Measurements from ENCODE around the gene CCDC142.

CCDC142 gene

GRCh38 chr2:74524005-74524404 lies 41.2 kb upstream of the CCDC142 start:
- no peak for TF ChIP-seq CTCF (IDR thresholded peaks at IDR 0.05; ENCODE audit: low read depth, low read length, missing control alignments)
- Histone ChIP-seq H3K27me3 (replicated peaks) (peaks cover 9% of the 10 kb centered on the region), H3K36me3 (replicated peaks) (peaks cover 17% of the 10 kb centered on the region), H3K27ac (no peak overlapping the region), H3K4me3 (ENCODE audit: low read depth, low read length) (no peak overlapping the region)
- in situ Hi-C loops (cut with HindIII; ENCODE audit: low pct_ligation_motif_present, low sequenced_read_pairs): no loop called here
- DNase-seq: no peak

GRCh38 chr2:74522516-74522915 lies 39.7 kb upstream of the CCDC142 start:
- DNase-seq: no peak
- Histone ChIP-seq H3K4me3 (ENCODE audit: low read depth, low read length) (no peak overlapping the region), H3K36me3 (replicated peaks) (peaks cover 17% of the 10 kb centered on the region), H3K27ac (no peak overlapping the region), H3K27me3 (replicated peaks) (peaks cover 11% of the 10 kb centered on the region)
- in situ Hi-C loops (cut with HindIII; ENCODE audit: low pct_ligation_motif_present, low sequenced_read_pairs): no loop called here
- no peak for TF ChIP-seq CTCF (IDR thresholded peaks at IDR 0.05; ENCODE audit: low read depth, low read length, missing control alignments)

GRCh38 chr2:74516650-74517049 lies 33.9 kb upstream of the CCDC142 start:
- Histone ChIP-seq H3K27ac (no peak overlapping the region), H3K4me3 (ENCODE audit: low read depth, low read length) (no peak overlapping the region), H3K27me3 (replicated peaks) (peaks cover 67% of the 10 kb centered on the region), H3K36me3 (replicated peaks) (no peaks in the 10 kb centered on the region)
- DNase-seq: no peak
- TF ChIP-seq CTCF (IDR thresholded peaks at IDR 0.05; ENCODE audit: low read depth, low read length, missing control alignments): no peak
- in situ Hi-C loops (cut with HindIII; ENCODE audit: low pct_ligation_motif_present, low sequenced_read_pairs): no loop called here

GRCh38 chr2:74515981-74516633 lies 33.3 kb upstream of the CCDC142 start:
- in situ Hi-C loops (cut with HindIII; ENCODE audit: low pct_ligation_motif_present, low sequenced_read_pairs): no loop called here
- peak; percentile 29 for DNase-seq
- no peaks in the 10 kb centered on the region for H3K36me3 ChIP-seq (replicated peaks)
- H3K27ac ChIP-seq: no peak overlapping the region
- no peak overlapping the region for H3K4me3 ChIP-seq (ENCODE audit: low read depth, low read length)
- TF ChIP-seq CTCF (IDR thresholded peaks at IDR 0.05; ENCODE audit: low read depth, low read length, missing control alignments): no peak
- H3K27me3 ChIP-seq (replicated peaks): peaks cover 71% of the 10 kb centered on the region

DNA sequence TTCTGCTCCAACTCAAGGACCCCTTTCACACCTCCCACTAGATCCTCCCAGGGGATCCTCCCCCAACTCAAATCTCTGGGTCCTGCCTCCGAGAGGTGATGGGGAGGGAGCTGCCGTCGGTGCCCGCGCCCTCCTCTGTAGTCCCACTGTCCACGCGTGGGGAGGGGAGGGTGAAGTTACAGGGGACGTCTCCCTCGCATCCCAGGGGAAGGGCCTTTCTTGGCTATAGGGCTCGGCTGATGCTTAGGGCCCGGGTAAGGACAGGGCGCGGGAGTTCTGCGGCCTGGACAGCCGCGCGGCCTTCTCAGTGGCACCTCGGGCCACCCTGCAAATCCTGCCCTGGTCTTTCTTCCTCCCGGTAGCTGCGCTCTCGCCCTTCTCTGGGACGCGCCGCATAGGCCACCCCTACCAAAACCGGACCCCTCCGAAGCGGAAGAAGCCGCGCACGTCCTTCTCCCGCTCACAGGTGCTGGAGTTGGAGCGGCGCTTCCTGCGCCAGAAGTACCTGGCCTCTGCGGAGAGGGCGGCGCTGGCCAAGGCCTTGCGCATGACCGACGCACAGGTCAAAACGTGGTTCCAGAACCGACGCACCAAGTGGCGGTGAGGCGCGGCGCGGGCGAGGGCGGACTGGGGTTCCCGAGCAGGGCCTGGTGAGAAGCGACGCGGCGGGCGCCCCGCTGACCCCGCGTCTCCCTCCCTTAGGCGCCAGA lies 32.6 kb upstream of the CCDC142 start:
- Histone ChIP-seq H3K36me3 (replicated peaks) (no peaks in the 10 kb centered on the region), H3K4me3 (ENCODE audit: low read depth, low read length) (no peak overlapping the region), H3K27me3 (replicated peaks) (peaks cover 72% of the 10 kb centered on the region), H3K27ac (no peak overlapping the region)
- TF ChIP-seq CTCF (IDR thresholded peaks at IDR 0.05; ENCODE audit: low read depth, low read length, missing control alignments): no peak
- in situ Hi-C loops (cut with HindIII; ENCODE audit: low pct_ligation_motif_present, low sequenced_read_pairs): no loop called here
- no peak for DNase-seq

Measured in brain microvascular endothelial cell (primary cell).